NCI-H2196 treated with DMSO at 0.1 percent for 48 hours (cell line): ENCODE measurements around the gene CPN2.

Source experiments
- DNase-seq: peaks from one replicate; lab custom pipeline; 2025; ENCODE audit not compliant: unreplicated experiment; lab: John Stamatoyannopoulos, UW

CPN2 gene

GRCh38 chr3:194314388-194315068 lies 36.6 kb downstream of the CPN2 start:
- DNase-seq = no peak

- peak; percentile 63 for DNase-seq
These were observed 37.4 kb downstream of the CPN2 start for GRCh38 chr3:194313560-194314387.

GRCh38 chr3:194312743-194313281 lies 38.3 kb downstream of the CPN2 start:
- peak; percentile 67 for DNase-seq

- DNase-seq = no peak
These were observed 38.9 kb downstream of the CPN2 start for GRCh38 chr3:194312186-194312742.

- DNase-seq = no peak
These were observed 40.1 kb downstream of the CPN2 start for GRCh38 chr3:194311000-194311399.

- DNase-seq = no peak
These were observed 40.9 kb downstream of the CPN2 start for GRCh38 chr3:194310060-194310835.

- no peak for DNase-seq
These were observed 42.3 kb downstream of the CPN2 start for GRCh38 chr3:194308601-194309449.

- DNase-seq = no peak
These were observed 43.3 kb downstream of the CPN2 start for GRCh38 chr3:194307849-194308248.

GRCh38 chr3:194306771-194307640 lies 44.1 kb downstream of the CPN2 start:
- DNase-seq = no peak

- no peak for DNase-seq
These were observed 44.9 kb downstream of the CPN2 start for GRCh38 chr3:194306109-194306686.

- no peak for DNase-seq
These were observed 45.6 kb downstream of the CPN2 start for GRCh38 chr3:194305356-194306108.

GRCh38 chr3:194304186-194304917 lies 46.8 kb downstream of the CPN2 start:
- DNase-seq = no peak

GRCh38 chr3:194303749-194304148 lies 47.4 kb downstream of the CPN2 start:
- no peak for DNase-seq

GRCh38 chr3:194301730-194302129 lies 49.4 kb downstream of the CPN2 start:
- DNase-seq = no peak

- no peak for DNase-seq
These were observed 50.2 kb downstream of the CPN2 start for GRCh38 chr3:194300936-194301335.

- no peak for DNase-seq
These were observed 50.8 kb downstream of the CPN2 start for GRCh38 chr3:194300382-194300758.
